T-cell (primary cell): ENCODE measurements around the gene HMGB4. TPM values are rescaled to one million over a fixed set of nuclear protein-coding genes. Genes with fewer than 3 reads are reported as not detected.

Source experiments
- ATAC-seq, 4 experiments: fragments of 200-7000 bp in 3 of 4; fragments of 150-1000 bp in 1 of 4; cut with Tn5 transposase; replicated peaks in 1 of 4; 1 replicate in 3 of 4; 2 replicates in 1 of 4; pipeline ENCODE4 v1.10.0; 2021; ENCODE audit warnings: moderate library complexity in 3 of 4, mild to moderate bottlenecking in 2 of 4, moderate number of reproducible peaks in 1 of 4
- CTCF ChIA-PET, 2 donors: fragments of 300-600 bp; sonication (Branson Sonifier 250); formaldehyde crosslinking; loops; one replicate each; lab custom pipeline; 2022; ENCODE audit warnings: antibody characterized with exemption in 2 of 2; lab: Charles Lee
- POLR2A ChIA-PET, 2 donors: fragments of 300-600 bp; sonication (Branson Sonifier 250); formaldehyde crosslinking; loops; one replicate each; lab custom pipeline; 2022; ENCODE audit warnings: antibody characterized with exemption in 2 of 2; lab: Charles Lee
- DNase-seq, 35 experiments: peaks; one replicate each; pipeline versions ENCODE4 v3.0.0 to v3.0.0-alpha.2; 2013 to 2023
- H3K27ac ChIP-seq: one replicate; pipeline ENCODE4 v1.5.1; 2013; ENCODE audit warnings: low read length
- H3K27me3 ChIP-seq, 2 experiments: replicated peaks in 1 of 2; 1 replicate in 1 of 2; 2 replicates in 1 of 2; pipeline versions ENCODE4 v1.6.1 to v1.7.0; 2013; ENCODE audit warnings: low read length in 1 of 2, mixed read lengths in 1 of 2; ENCODE audit not compliant: control insufficient read depth in 2 of 2, insufficient read depth in 2 of 2; ENCODE audit errors: extremely low read depth in 1 of 2
- H3K36me3 ChIP-seq, 2 donors: 1 replicate in 1 of 2; 2 replicates in 1 of 2; pipeline versions ENCODE4 v1.6.1 to v1.7.0; 2013; ENCODE audit warnings: low read length in 1 of 2; ENCODE audit not compliant: control insufficient read depth in 2 of 2, insufficient read depth in 1 of 2; ENCODE audit errors: extremely low read depth in 1 of 2
- H3K4me1 ChIP-seq, 2 experiments: 1 replicate in 1 of 2; 2 replicates in 1 of 2; pipeline versions ENCODE4 v1.6.1 to v1.7.0; 2013; ENCODE audit warnings: low read length in 2 of 2, mixed read lengths in 1 of 2; ENCODE audit not compliant: insufficient read depth in 2 of 2, control insufficient read depth in 1 of 2; ENCODE audit errors: extremely low read depth in 1 of 2
- H3K4me3 ChIP-seq, 2 donors: 1 replicate in 1 of 2; 2 replicates in 1 of 2; pipeline versions ENCODE4 v1.5.1 to v1.7.0; 2013; ENCODE audit warnings: mild to moderate bottlenecking in 2 of 2, low read length in 1 of 2, moderate library complexity in 1 of 2; ENCODE audit not compliant: control insufficient read depth in 1 of 2; ENCODE audit errors: extremely low read depth in 1 of 2
- H3K9me3 ChIP-seq: 2 replicates; pipeline ENCODE4 v1.7.0; 2013
- H3K27ac Mint-ChIP-seq, 2 donors: one replicate each; pipeline ENCODE4 v1.8.0; 2020 to 2021; ENCODE audit warnings: mild to moderate bottlenecking in 2 of 2, mixed read lengths in 2 of 2
- H3K27me3 Mint-ChIP-seq, 2 donors: one replicate each; pipeline ENCODE4 v1.8.0; 2021 to 2022; ENCODE audit warnings: mixed read lengths in 2 of 2
- H3K36me3 Mint-ChIP-seq: one replicate; pipeline ENCODE4 v1.8.0; 2021; ENCODE audit warnings: mixed read lengths
- H3K4me1 Mint-ChIP-seq, 3 donors: one replicate each; pipeline ENCODE4 v1.8.0; 2020 to 2022; ENCODE audit warnings: mixed read lengths in 3 of 3, mild to moderate bottlenecking in 1 of 3
- H3K4me3 Mint-ChIP-seq, 3 donors: one replicate each; pipeline ENCODE4 v1.8.0; 2020 to 2022; ENCODE audit warnings: mild to moderate bottlenecking in 3 of 3, mixed read lengths in 3 of 3, moderate library complexity in 3 of 3
- H3K9me3 Mint-ChIP-seq, 3 donors: one replicate each; pipeline ENCODE4 v1.8.0; 2020 to 2022; ENCODE audit warnings: mixed read lengths in 3 of 3
- WGBS: methylation state at CpG from one replicate; pipeline ENCODE4 v1.1.5; 2013; ENCODE audit warnings: missing lambda C conversion rate; ENCODE audit not compliant: insufficient coverage; 5-methylcytosine and 5-hydroxymethylcytosine counted together
- total RNA-seq, 35 experiments: library from RNA in 6 of 35; stranded (reverse) in 6 of 35; fragments of 120-200 nt in 1 of 35; gene quantifications; one replicate each; pipeline versions ENCODE4 v1.2.1 to v1.2.4 and lab custom pipeline; 2013 to 2026

The HMGB4 gene, protein sequence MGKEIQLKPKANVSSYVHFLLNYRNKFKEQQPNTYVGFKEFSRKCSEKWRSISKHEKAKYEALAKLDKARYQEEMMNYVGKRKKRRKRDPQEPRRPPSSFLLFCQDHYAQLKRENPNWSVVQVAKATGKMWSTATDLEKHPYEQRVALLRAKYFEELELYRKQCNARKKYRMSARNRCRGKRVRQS
- total RNA-seq: not detected
- total RNA-seq (2013): not detected
- 0 reads per million in 29 experiments for total RNA-seq (lab: John Stamatoyannopoulos, UW)

DNA sequence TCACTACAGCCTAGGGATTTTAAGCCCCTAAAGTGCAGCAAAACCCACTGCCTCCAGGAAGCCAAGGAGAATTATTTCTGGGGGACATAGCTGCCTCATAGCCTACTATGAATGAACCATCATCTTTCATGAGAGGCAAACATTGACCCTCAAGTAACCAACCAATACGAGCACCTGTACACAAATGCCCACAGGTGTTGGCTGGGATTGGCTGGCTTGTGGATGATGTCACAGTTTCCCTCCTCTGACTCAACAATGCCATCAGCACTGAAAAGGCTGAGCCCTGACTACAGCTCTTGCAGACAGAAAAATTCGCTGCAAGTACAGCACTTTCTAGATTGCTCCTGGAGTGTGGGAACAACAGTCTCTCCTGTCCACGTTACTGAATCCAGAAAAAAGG, at the start of gene HMGB4:
TSS of gene HMGB4 (plus strand) at position 301 of the 400 bp plus-strand sequence. CDS start 113 bp downstream, outside the sequence.
- Histone ChIP-seq H3K27ac (no peak within 1 kb of the TSS), H3K36me3 (no peaks in the 10 kb centered on the region), H3K27me3 (peaks cover 0 to 4% of the 10 kb centered on the region in 2 experiments), H3K4me3 (no peak within 1 kb of the TSS), H3K4me1 (no peaks in the 10 kb centered on the region), H3K9me3 (no peaks in the 10 kb centered on the region)
- DNase-seq: no peak
- CTCF ChIA-PET: no interaction called here
- Mint-ChIP-seq H3K4me1 (no peaks in the 10 kb centered on the region), H3K9me3 (no peaks in the 10 kb centered on the region), H3K4me3 (no peak within 1 kb of the TSS), H3K27me3 (peaks cover 22 to 34% of the 10 kb centered on the region in 2 donors), H3K36me3 (no peaks in the 10 kb centered on the region), H3K27ac (no peak within 1 kb of the TSS)
- WGBS: 46% methylated on average over 2 of the region's 3 CpGs
- POLR2A ChIA-PET: no interaction called here
- no peak for ATAC-seq

DNA sequence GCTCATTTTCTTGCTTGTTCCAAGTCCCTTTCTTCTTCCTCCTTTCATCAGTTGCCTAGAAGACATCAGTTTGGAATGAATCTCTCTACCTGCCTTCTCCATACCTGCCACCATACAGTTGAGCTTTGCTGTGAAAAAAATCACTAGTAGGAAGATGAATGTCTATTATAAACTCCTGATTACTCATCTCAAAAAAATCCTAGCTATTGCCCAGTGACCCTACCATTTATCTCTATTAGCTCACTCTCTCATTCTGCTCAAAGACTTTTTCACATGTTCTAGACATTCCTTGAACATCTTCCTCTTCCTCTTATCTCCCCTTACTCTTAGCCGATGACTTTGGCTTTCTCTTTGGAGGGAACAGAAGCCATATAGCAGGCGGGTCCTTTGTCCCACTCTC, 49.7 kb upstream of the HMGB4 start:
- 93% methylated on average over 2 of the region's 2 CpGs for WGBS

DNA sequence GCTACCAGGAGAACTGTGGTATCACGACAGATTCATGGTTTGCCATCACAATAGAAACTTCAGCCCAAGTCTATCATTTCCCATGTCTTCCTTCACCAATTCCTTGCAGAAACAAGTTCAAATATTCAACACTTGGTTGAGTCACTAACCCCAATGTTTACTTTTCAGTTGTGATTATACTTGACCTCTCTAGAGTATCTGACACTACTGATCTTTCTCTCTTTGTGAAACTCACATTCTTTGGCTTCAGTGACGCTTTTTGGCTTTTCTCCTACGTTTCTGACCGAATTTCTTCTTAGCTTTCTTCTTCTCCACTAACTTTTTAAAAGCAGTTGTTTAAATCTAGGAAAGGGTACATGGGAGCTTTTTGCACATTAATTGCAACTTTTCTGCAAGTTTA, 48.8 kb upstream of the HMGB4 start:
- no peak overlapping the region for H3K4me3 Mint-ChIP-seq
- Histone ChIP-seq H3K27me3 (peaks cover 0 to 9% of the 10 kb centered on the region in 2 experiments), H3K4me3 (no peak overlapping the region), H3K27ac (no peak overlapping the region), H3K36me3 (no peaks in the 10 kb centered on the region), H3K9me3 (no peaks in the 10 kb centered on the region), H3K4me1 (no peaks in the 10 kb centered on the region)
- peaks cover 0 to 5% (median 0%) of the 10 kb centered on the region in 3 donors for H3K9me3 Mint-ChIP-seq
- H3K27ac Mint-ChIP-seq: no peak overlapping the region
- no peaks in the 10 kb centered on the region for H3K4me1 Mint-ChIP-seq
- WGBS: 60% methylated on average over 1 of the region's 4 CpGs
- peaks cover 10 to 18% of the 10 kb centered on the region in 2 donors for H3K27me3 Mint-ChIP-seq
- ChIA-PET CTCF (no interaction called here), POLR2A (no interaction called here)
- ATAC-seq (no peak), DNase-seq (no peak)
- no peaks in the 10 kb centered on the region for H3K36me3 Mint-ChIP-seq

More for the DNA sequence above, 49.7 kb upstream of the HMGB4 start:
- Histone ChIP-seq H3K4me1 (no peaks in the 10 kb centered on the region), H3K27me3 (peaks cover 0 to 9% of the 10 kb centered on the region in 2 experiments), H3K4me3 (no peak overlapping the region), H3K9me3 (no peaks in the 10 kb centered on the region), H3K27ac (no peak overlapping the region), H3K36me3 (no peaks in the 10 kb centered on the region)
- CTCF ChIA-PET: no interaction called here
- Mint-ChIP-seq H3K4me3 (no peak overlapping the region), H3K36me3 (no peaks in the 10 kb centered on the region), H3K27me3 (peaks cover 8 to 15% of the 10 kb centered on the region in 2 donors), H3K9me3 (peaks cover 0 to 5% (median 4%) of the 10 kb centered on the region in 3 donors), H3K27ac (no peak overlapping the region), H3K4me1 (no peaks in the 10 kb centered on the region)
- POLR2A ChIA-PET: no interaction called here
- no peak for ATAC-seq
- no peak for DNase-seq

DNA sequence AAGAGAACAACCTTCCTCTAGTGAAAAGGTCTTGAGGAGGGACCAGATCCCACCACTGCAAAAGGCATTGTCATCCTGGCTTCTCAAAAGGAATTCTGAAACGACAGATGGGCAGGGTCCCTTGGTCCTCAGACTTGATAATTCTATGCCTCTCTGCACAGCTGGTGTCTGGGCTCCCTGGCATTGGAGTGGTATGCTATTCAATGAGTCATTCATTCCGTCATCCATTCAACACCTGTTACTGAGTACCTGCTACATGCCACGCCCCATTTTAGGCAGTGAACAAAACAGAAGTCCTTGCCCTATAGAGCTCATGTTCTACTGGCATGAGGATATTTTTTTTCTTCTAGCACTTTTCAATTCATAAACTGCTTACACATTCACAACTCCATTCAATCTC, 45.8 kb upstream of the HMGB4 start:
- H3K4me1 Mint-ChIP-seq: no peaks in the 10 kb centered on the region
- H3K4me3 ChIP-seq: no peak overlapping the region
- H3K27ac Mint-ChIP-seq: no peak overlapping the region
- DNase-seq (no peak), ATAC-seq (no peak)
- no peaks in the 10 kb centered on the region for H3K9me3 ChIP-seq
- H3K4me3 Mint-ChIP-seq: no peak overlapping the region
- no peaks in the 10 kb centered on the region for H3K4me1 ChIP-seq
- no peak overlapping the region for H3K27ac ChIP-seq
- ChIA-PET CTCF (no interaction called here), POLR2A (no interaction called here)
- H3K36me3 Mint-ChIP-seq: no peaks in the 10 kb centered on the region
- H3K27me3 ChIP-seq: peaks cover 0 to 7% of the 10 kb centered on the region in 2 experiments
- peaks cover 0 to 5% (median 0%) of the 10 kb centered on the region in 3 donors for H3K9me3 Mint-ChIP-seq
- 73% methylated on average over 2 of the region's 3 CpGs for WGBS
- no peaks in the 10 kb centered on the region for H3K36me3 ChIP-seq
- H3K27me3 Mint-ChIP-seq: peaks cover 25 to 31% of the 10 kb centered on the region in 2 donors

DNA sequence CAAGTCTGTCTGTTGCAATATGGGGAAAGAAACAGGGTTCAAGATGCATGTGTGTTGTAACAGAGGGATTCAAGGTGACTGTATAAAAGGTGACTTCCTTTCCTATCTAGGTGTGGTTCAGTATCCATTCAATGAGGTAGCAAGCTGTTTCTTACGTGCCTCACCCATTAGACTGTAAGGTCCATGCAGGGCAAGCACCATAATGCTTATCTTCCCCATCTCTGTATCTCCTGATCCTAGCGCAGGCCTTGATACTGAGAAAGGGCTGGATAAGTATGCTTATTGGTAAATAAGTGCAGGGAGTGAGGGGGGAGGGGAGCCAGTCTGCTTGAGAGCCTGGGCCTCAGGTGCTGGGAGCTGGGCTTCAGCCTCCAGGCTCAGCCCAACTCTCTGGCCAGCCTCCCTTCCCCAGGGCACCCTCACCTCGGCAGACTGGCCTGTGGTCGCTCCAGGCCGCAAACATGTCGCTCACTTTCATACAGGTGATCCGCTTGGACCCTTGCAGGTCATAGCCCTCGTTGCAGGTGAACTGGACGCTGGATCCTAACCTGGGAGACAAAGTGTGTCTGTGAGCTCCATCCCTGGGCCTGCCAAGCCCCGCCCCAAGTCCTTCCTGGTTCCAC, 44.5 kb upstream of the HMGB4 start:
- ATAC-seq: no peak
- H3K9me3 Mint-ChIP-seq: peaks cover 0 to 5% (median 0%) of the 10 kb centered on the region in 3 donors
- CTCF ChIA-PET: no interaction called here
- DNase-seq: no peak
- Histone ChIP-seq H3K4me1 (no peaks in the 10 kb centered on the region), H3K9me3 (no peaks in the 10 kb centered on the region), H3K4me3 (no peak overlapping the region), H3K27me3 (peaks cover 0 to 7% of the 10 kb centered on the region in 2 experiments), H3K27ac (no peak overlapping the region), H3K36me3 (no peaks in the 10 kb centered on the region)
- no peaks in the 10 kb centered on the region for H3K4me1 Mint-ChIP-seq
- WGBS: 83% methylated on average over 7 of the region's 10 CpGs
- no peak overlapping the region for H3K27ac Mint-ChIP-seq
- H3K27me3 Mint-ChIP-seq: peaks cover 25 to 29% of the 10 kb centered on the region in 2 donors
- POLR2A ChIA-PET: no interaction called here
- no peaks in the 10 kb centered on the region for H3K36me3 Mint-ChIP-seq
- no peak overlapping the region for H3K4me3 Mint-ChIP-seq

DNA sequence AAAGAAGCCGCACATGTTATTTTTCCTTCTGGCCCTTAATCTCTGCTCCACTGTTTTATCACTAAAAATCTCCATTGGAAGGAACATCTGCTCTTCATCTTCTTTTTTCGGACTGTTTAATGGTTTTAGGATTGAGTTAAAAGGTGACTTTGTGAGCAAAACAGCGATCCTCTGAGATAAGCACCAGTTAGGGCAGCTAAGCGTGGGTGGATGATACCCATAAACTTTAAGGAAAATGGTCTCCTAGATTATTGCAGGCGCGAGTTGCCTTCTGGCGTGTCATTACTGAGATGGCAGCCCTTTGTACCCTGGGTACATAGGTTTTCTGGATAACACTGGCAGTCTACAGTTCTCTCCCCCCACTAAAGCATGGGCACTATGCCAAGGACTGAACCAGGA, 44.0 kb upstream of the HMGB4 start:
- Histone ChIP-seq H3K36me3 (no peaks in the 10 kb centered on the region), H3K4me1 (no peaks in the 10 kb centered on the region), H3K4me3 (no peak overlapping the region), H3K27ac (no peak overlapping the region), H3K27me3 (peaks cover 0 to 7% of the 10 kb centered on the region in 2 experiments), H3K9me3 (no peaks in the 10 kb centered on the region)
- WGBS: 57% methylated on average over 3 of the region's 7 CpGs
- no peaks in the 10 kb centered on the region for H3K4me1 Mint-ChIP-seq
- CTCF ChIA-PET: no interaction called here
- POLR2A ChIA-PET: no interaction called here
- H3K4me3 Mint-ChIP-seq: no peak overlapping the region
- no peak for ATAC-seq
- H3K9me3 Mint-ChIP-seq: peaks cover 0 to 1% (median 0%) of the 10 kb centered on the region in 3 donors
- H3K36me3 Mint-ChIP-seq: no peaks in the 10 kb centered on the region
- no peak overlapping the region for H3K27ac Mint-ChIP-seq
- no peak for DNase-seq
- H3K27me3 Mint-ChIP-seq: peaks cover 22 to 25% of the 10 kb centered on the region in 2 donors
